Measurements from ENCODE around the gene CHMP1A. TPM values are rescaled to one million over a fixed set of nuclear protein-coding genes. Genes with fewer than 3 reads are reported as not detected.

Gene CHMP1A
- total and polyA plus RNA-seq, 9 donors, result 13.2 to 76.8 (median 49.2) TPM

DNA sequence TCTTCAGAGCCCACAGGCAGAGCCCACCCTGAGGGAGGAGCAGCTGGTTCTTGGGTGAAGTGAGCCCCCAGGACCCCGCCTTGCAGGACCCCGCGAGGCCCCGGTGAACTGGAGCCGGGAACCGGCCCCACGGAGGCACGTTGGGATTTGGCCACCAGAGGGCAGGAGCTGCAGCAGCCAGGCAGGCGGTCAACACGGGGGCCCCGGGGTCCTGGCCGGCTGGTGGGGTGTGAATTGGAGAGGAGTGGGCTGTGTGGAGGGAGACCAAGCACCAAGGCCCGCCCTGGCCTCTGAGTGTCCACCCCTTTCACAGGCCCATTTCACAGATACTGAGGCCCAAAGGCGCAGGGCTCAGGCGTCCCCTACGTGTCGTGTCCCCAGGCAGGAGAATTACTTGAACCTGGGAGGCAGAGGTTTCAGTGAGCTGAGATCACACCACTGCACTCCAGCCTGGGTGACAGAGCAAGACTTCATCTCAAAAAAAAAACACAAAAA, 41.9 kb downstream of the CHMP1A start:
- H3K27ac ChIP-seq, result no peak overlapping the region
- H3K4me1 ChIP-seq (ENCODE audit: insufficient read depth), result no peaks in the 10 kb centered on the region
- intact Hi-C loops (cut with DNase I), result no loop called here
- DNase-seq, result no peak
- H3K9me3 ChIP-seq, result no peaks in the 10 kb centered on the region
- no peaks in the 10 kb centered on the region for H3K36me3 ChIP-seq
- 28 to 38% (median 33%) methylated on average over 12 to 17 of the region's 17 CpGs for WGBS, 3 donors
- no peak overlapping the region for H3K4me3 ChIP-seq
- TF ChIP-seq, protein P1, sequence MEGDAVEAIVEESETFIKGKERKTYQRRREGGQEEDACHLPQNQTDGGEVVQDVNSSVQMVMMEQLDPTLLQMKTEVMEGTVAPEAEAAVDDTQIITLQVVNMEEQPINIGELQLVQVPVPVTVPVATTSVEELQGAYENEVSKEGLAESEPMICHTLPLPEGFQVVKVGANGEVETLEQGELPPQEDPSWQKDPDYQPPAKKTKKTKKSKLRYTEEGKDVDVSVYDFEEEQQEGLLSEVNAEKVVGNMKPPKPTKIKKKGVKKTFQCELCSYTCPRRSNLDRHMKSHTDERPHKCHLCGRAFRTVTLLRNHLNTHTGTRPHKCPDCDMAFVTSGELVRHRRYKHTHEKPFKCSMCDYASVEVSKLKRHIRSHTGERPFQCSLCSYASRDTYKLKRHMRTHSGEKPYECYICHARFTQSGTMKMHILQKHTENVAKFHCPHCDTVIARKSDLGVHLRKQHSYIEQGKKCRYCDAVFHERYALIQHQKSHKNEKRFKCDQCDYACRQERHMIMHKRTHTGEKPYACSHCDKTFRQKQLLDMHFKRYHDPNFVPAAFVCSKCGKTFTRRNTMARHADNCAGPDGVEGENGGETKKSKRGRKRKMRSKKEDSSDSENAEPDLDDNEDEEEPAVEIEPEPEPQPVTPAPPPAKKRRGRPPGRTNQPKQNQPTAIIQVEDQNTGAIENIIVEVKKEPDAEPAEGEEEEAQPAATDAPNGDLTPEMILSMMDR (IDR thresholded peaks at IDR 0.05), result peak in 1 of 3 donors; percentile 41
- TF ChIP-seq EP300 (IDR thresholded peaks at IDR 0.05), result no peak
- TF ChIP-seq POLR2A (IDR thresholded peaks at IDR 0.05), result no peak
- H3K27me3 ChIP-seq, result no peaks in the 10 kb centered on the region

DNA sequence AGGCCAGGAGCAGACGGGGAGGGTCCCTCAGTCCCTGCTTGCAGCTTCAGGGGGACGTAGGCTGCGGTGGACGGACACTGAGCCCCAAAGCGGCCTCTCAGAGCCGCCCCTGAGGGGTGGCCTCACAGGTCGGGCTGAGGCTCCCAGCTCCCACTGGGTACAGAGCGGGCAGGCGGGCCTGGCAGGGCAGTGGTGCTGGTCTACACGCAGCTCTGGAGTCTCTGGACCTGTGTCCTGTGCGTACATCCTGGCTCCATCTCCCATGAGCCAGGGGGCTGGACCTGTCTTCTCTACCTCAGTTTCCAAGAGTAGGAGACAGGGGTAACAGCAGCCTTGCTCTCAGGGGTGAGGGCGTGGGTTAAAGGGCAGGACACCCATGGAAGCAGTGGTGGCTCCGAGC, 42.3 kb downstream of the CHMP1A start:
- 76 to 84% (median 78%) methylated on average over 11 to 13 of the region's 13 CpGs for WGBS, 3 donors
- Histone ChIP-seq H3K9me3 (no peaks in the 10 kb centered on the region), H3K4me3 (no peak overlapping the region), H3K27me3 (no peaks in the 10 kb centered on the region), H3K27ac (no peak overlapping the region), H3K4me1 (ENCODE audit: insufficient read depth) (no peaks in the 10 kb centered on the region), H3K36me3 (no peaks in the 10 kb centered on the region)
- intact Hi-C loops (cut with DNase I), result no loop called here
- no peak for DNase-seq
- TF ChIP-seq EP300 (IDR thresholded peaks at IDR 0.05) (no peak), POLR2A (IDR thresholded peaks at IDR 0.05) (no peak)
- TF ChIP-seq, protein P1 (IDR thresholded peaks at IDR 0.05), result no peak

DNA sequence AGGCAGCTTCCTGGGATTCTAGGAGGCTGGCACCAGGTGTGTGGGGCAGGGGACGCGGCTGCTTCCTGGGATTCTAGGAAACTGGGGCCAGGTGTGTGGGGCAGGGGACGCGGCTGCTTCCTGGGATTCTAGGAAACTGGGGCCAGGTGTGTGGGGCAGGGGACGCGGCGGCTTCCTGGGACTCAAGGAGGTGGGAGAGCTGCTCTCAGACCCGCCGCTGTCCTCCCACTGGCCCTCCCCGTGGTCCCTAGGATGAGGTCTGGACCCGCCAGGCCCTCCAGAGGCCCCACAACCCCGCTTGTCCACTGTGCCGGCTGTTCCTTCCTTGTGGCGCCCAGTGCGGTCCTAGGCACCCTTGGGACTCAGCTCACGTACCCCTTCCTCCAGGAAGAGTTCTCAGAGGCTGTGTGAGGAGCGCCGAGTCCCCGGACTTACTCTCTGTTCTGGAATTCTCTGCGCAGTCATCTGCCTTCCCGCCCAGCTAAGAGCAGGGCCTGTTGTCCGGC, 43.5 kb downstream of the CHMP1A start:
- WGBS, 3 donors, result 81 to 88% (median 88%) methylated on average over 22 of the region's 22 CpGs
- H3K27ac ChIP-seq, result no peak overlapping the region
- no peaks in the 10 kb centered on the region for H3K27me3 ChIP-seq
- H3K9me3 ChIP-seq, result no peaks in the 10 kb centered on the region
- TF ChIP-seq, protein P1 (IDR thresholded peaks at IDR 0.05), result no peak
- TF ChIP-seq EP300 (IDR thresholded peaks at IDR 0.05), result no peak
- no peak for TF ChIP-seq POLR2A (IDR thresholded peaks at IDR 0.05)
- DNase-seq, result no peak
- intact Hi-C loops (cut with DNase I), result no loop called here
- no peaks in the 10 kb centered on the region for H3K4me1 ChIP-seq (ENCODE audit: insufficient read depth)
- H3K36me3 ChIP-seq, result no peaks in the 10 kb centered on the region
- no peak overlapping the region for H3K4me3 ChIP-seq

DNA sequence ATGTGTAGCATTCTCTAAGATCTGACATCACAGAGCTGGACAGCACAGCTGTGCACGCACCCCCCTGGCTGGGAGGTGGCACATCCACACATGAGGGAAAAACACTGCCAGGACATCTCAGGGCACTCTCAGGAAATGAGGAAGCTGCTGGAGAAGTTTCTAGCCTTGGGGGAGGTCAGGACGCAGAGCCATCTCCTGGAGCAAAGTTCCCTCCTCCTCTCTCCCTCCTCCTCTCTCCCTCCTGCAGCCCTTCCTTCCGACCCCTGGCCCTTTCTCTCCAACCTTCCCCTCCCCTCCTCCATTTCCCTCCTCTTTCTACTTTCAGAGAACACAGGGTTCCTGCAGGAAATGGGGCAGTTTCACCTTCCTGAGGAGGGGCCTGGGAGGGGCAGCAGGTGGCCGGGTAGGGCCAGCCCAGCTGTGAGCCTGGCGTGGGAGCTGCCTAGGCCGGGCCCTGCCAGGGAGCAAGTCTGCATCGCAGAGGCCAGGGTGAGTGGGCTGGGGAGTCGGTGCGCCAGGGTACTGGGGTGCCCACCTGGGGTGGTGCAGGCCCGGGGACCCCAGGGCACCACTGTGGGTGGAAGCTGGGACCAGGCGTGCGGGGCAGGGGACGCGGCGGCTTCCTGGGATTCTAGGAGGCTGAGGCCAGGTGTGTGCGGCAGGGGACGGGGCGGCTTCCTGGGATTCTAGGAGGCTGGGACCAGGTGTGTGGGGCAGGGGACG, 44.1 kb downstream of the CHMP1A start, which contains the start of gene DPEP1:
Gene DPEP1, plus strand, starts transcription at position 412 of the 723 bp plus-strand sequence. CDS start 16,769 bp downstream, outside the sequence.
- no peak within 1 kb of the TSS for H3K27ac ChIP-seq
- H3K9me3 ChIP-seq, result no peaks in the 10 kb centered on the region
- H3K36me3 ChIP-seq, result no peaks in the 10 kb centered on the region
- DNase-seq, result no peak
- no peak for TF ChIP-seq POLR2A (IDR thresholded peaks at IDR 0.05)
- no peak for TF ChIP-seq EP300 (IDR thresholded peaks at IDR 0.05)
- TF ChIP-seq, protein P1 (IDR thresholded peaks at IDR 0.05), result no peak
- H3K27me3 ChIP-seq, result no peaks in the 10 kb centered on the region
- H3K4me3 ChIP-seq, result no peak within 1 kb of the TSS
- H3K4me1 ChIP-seq (ENCODE audit: insufficient read depth), result no peaks in the 10 kb centered on the region
- intact Hi-C loops (cut with DNase I), result no loop called here
- 55 to 62% (median 58%) methylated on average over 18 to 19 of the region's 19 CpGs for WGBS, 3 donors

Measured in ovary (tissue), 9 donors.